Inferior parietal cortex (tissue), 1 donor: ENCODE results near the gene MXRA7.
A peak's percentile ranks its signal among the peaks of the same experiment; 100 is the strongest.

Experiments used
- DNase-seq: peaks from one replicate; pipeline ENCODE4 v3.0.0-alpha.2; 2016; ENCODE audit errors: extremely low spot score

Gene MXRA7

DNA sequence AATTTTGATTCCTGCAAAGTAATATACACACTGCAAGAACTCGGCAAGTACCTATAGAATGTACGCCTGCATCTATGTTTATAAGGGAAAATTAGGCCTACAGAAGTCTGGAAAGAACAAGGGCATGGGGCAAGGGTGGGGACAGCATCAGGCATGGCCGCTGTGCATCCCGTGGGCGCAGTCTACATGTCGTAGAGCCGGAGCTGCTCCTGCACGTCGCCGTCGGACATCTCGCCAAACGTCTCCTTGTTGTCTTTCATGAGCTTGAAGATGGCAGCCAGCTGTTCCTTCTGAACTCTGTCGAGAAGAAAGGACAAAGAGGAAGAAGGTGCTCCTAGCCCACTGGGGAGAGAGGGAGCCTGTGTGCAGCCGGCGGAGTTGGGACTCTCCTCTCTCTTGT is 33.4 kb downstream of the MXRA7 start:
- no peak for DNase-seq

DNA sequence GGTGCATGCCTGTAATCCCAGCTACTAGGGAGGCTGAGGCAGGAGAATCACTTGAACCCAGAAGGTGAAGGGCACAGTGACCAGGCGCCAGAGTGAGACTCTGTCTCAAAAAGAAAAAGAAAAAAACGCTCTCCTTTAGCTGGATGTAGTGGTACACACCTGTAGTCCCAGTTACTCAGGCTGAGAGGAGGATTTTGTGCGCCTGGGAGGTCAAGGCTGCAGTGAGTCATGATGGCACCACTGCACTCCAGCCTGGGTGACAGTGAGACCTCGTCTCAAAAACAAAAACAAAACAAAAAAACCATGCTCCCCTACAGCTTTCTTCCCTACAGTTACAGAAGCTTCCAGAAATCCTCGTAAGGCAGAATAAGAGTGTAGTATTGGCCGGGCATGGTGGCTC is 34.1 kb downstream of the MXRA7 start:
- no peak for DNase-seq

DNA sequence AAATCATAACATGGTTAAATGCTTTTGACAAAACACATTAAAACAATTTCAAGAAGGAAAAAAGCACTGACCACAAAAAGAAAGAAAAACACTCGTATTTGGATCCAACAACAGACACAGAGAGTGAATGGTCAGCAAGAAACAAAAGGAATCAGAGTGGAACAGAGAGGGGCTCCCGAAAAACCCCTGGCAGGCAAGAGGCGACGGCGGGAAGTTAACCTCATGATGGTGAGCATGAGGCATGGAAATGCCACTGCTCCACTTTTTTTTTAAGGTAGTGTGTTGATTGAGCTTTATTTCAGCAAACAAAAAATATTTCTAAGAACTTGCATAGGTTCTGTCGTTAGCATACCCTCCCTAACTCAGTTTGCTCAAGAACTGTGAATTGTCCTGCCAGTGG is 35.1 kb downstream of the MXRA7 start:
- no peak for DNase-seq

DNA sequence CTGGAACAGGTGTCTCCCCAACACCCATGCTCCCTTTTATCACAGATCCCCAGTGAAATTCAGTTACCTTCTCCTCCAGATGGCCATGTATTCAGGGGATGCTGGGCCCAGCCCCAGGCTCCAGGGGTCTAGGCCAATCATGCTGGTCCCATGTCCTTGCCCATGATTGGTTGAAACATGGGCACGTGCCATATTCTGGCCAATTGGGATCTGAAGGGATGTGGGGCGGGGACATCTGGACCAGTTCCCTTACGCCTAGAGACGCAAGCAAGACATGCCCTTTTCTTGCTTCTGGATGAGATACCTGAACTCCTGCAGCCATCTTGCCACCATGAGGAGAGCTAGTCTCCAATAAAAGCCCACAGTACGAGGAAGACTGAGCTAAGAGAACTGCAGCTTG is 36.2 kb downstream of the MXRA7 start:
- DNase-seq = no peak

DNA sequence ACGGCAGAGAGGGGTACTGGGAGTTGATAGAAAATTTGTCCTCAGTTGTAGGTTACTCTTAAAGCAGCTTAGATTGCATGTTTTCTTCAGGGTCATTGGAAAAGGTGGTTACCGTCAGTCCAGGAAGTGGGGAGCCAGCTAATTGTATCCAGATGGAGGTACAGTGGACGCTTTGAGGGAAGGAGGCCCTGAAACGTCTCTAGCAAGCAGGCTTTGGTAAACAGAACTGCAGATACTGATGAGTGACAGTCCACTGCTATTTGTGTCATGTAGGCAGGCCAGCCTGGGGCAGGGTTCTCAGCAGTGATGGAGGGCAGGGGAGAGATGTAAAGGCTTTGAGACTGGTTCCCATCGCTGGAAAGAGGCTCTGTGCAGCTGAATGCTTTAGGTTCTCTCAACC is 37.0 kb downstream of the MXRA7 start:
- DNase-seq = no peak

DNA sequence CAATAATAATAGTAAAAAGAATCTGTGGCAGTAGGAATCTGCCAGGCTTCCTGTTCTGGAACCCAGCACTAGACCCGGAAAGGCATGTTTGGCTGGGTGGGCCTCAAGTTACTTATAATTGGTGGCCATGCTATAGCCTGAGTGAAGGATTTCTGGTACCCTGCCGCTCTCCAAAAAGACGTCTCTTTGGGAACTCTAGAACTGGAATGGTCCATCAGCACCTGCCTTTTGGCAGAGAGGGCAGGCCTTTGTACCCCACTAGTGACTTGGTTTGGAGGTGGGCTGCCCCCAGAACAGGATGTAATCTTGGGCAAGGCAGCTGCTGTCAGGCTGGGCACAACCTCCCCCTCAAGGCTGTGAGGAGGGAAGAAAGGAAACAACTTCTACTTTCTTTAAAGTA is 37.9 kb downstream of the MXRA7 start:
- no peak for DNase-seq

DNA sequence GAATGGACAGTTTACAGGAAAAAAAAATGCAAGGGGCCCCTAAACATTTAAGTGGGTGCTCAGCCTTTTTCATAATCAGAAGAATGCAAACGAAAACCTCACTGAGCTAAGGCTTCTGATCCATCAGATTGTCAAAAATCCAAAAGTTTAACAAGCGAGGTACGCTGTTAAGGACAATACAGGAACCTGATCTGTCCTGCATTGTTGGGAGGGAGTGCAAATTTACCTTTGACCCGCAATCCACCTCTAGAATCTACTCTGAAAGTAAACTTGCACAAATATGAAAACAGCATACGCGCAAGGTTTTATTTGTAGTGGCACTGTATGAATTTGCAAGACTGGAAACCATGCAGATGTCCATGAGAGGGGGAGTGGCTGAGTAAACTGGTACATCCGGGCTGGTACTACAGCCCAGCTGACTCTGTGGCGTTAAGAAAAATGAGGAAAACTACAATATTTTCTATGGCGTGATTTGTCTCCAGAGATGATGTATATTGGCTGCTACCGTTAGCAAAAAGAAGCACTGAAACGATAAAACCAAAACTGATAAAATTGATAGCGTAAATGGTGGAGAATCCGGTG is 38.4 kb downstream of the MXRA7 start:
- DNase-seq = no peak

DNA sequence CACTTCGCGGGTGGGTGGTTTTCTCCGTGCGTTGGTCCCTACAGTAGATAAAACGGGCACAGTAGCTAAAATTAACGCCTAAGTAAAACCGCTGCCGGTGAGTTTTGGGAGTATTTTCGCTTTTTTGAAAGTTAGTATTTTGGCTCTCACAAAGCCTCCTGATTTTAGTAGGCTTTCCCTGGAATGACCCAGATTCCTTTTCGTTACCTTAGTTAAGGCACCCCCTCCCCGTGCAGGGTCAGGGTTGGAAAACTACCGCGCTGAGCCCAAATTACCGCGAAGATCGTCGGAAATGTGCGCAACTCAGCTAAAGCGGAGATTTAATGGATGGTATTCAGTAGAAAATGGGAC is 38.9 kb downstream of the MXRA7 start:
- no peak for DNase-seq

DNA sequence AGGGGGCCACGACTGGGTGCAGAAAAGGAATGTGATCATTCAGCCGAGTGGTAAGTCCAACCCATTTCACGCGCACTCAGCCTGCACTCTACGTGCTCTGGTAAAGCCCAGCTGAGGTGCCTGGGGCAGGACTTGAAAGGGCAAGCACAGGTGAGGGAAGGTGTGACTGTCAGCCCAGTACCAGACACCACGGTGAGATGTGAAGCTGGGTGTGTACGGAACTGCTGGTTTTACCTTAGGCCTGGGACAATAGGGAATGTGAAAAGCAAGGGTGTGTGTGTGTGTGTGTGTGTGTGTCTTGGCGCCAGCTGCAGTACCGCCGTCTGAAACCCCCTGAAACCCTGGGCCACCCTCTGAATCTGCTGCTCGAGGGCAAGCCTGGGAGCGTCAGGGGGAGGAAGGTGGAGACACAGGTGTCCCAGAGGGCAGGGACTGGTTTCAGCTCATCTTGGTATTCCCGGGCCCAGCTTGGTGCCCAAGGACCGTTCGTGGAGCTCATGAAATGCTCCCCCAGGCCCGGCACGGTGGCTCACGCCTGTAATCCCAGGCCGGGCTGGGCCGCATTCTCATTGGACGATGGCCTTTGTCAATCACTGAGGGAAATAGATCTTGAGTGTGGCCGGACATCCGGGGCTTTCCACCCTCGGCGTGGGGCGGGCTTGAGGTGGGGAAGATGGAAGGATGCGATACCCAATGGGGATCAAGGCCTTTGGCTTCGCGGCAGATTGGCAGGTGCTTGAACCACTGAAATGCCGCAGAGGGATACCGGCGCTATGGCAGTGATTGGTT is 39.4 kb downstream of the MXRA7 start:
- peak; percentile 100 for DNase-seq

DNA sequence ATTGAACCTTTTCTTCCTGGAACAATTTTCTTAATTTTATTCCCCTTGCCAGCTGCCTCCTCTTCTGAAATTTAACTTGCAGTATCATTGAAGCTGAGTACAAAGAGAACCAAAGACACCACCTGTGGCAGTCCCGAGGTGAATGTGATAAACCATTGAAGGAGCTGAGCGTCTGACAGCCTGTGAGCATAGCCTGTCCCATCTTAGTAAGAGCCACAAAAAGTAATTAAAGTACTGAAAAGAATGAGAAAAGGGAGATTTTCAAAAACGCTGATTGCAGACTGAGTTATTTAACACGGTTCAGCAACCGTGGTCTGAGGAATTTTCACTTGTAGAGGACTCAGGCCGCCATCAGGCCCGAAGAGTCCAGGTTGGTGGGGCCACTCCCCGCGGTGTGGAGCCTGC is 40.0 kb downstream of the MXRA7 start:
- DNase-seq = no peak

DNA sequence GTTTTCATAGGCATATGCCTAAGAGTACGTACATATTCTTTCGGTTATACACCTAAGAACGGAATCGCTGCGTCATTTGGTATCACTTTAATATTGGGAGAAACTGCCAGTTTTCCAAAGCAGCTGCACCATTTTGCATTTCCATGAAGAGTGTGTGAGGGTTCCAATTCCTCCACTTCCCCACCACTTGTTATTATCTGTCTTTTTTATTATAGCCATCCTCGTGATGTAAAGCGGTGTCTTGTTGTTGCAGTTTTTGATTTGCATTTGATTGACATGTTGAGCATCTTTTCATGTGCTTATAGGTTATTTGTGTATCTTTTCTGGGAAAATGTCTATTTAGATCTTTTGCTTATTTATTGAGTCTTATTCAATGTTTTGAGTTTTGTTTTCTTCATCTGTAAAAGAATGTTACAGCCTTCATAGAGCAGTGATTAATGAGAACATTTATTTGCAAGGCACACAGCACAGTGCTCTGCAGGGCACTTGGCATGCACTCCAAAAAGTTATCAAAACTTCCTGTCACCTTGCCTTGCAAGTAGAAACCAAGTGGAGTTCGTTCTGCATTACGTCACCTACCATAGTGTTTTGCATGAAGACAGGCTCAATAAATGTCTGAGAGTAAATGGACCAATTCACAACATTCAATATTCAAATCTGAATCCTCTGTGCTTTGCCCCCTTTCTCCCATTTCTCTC is 40.6 kb downstream of the MXRA7 start:
- no peak for DNase-seq

DNA sequence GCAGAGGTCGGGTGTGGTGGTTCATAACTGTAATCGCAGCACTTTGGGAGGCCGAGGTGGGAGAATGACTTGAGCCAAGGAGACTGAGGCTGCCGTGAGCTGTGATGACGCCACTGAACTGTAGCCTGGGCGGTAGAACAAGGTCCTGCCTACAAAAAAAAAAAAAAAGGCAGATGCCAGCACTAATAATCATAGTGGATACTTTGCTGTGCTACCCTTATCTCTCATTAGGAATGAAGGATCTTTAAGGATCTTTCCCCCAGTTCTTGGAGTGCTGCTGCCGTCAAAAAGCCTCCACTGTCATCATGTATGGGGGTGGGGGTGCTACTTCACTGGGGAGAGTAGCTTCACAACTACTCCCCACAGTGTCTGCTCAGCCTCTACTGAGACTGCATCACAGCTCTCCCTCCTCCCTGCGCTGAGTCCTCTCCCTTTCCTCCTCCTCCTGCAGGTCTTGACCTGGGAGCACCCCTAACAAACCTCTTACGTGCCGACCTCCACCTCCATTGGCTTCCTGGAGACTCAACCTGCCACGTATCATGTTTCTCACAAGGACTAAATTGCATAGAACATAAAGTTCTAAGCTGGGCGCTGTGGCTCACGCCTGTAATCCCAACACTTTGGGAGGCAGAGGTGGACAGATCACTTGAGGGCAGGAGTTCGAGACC is 42.8 kb downstream of the MXRA7 start:
- no peak for DNase-seq

DNA sequence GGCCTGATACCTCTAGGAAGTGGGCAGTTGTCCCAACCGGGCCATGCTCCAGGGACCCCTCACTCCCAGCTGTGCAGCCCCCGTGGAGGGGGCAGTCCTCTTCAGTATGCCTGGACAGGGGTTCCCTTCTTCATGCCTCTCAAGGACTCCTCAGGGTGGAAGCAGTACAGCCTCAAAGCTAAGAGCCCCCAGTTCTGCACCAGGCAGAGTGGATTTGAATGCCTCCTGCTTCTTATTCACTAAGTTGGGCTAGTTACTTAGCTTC is 43.3 kb downstream of the MXRA7 start:
- DNase-seq = no peak

DNA sequence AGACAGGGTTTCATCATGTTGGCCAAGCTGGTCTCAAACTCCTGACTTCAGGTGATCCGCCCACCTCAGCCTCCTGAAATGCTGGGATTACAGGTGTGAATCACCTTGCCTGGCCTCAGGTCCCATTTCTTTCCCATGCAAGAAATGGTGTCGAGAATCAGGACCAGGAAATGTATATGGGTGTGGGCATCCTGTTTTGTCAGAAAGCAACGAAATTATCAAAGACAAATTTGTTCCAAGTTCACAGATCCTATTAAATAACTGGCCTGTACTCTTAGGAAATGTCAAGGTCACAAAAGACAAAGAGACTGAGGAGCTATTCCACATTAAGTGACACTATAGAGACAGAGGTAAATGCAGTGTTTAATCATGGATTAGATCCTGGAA is 50.1 kb downstream of the MXRA7 start:
- no peak for DNase-seq

DNA sequence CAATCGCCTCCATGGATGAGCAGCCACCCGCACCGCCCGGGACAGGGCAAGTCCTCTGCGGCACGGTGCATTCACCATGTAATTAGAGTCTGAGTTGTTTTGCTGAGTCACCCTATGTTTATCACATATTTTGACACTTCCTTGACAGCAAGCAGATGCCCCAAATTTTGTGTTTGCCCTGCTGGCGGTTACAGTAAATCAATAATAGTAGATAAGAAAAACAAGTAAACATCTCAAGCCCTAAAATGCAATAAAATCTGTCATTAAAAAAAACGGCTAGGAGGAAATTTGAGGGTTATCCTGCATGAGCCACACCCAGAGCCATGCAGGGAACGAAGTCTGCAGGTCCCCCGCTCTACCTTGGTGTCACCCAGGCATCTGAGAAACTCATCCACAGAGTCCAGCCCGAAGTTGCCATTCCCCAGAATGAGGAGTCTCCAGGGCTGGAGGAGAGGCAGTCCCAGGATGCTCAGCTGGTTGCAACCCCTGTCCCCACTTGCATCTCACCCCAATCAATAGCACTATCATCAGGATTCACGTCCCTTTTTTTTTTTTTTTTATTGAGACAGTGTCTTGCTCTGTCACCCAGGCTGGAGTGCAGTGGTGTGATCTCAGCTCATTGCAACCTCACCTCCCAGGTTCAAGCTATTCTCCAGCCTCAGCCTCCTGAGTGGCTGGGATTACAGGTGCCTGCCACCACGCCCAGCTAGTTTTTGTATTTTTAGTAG is 50.7 kb downstream of the MXRA7 start:
- no peak for DNase-seq

DNA sequence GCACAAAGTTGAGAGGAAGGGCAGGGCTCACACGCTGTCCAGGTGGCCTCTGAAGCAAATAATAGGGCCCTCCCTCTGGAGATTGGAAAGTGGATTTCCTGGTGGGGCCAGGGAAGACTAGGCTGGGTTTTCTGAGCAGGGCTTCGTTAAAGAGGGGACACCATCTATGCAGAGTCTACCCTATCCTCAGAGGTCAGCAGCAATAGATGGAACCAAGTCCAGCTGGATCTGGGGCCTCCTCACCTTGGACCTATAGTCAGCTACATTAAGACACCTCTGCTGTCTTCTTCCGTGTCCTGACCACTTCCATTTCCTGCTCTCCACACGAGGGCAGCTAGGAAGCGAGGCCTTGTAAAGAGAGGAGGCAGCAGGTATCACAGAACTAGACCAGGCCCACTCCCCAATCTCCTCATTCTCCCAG is 52.5 kb downstream of the MXRA7 start:
- DNase-seq = no peak

DNA sequence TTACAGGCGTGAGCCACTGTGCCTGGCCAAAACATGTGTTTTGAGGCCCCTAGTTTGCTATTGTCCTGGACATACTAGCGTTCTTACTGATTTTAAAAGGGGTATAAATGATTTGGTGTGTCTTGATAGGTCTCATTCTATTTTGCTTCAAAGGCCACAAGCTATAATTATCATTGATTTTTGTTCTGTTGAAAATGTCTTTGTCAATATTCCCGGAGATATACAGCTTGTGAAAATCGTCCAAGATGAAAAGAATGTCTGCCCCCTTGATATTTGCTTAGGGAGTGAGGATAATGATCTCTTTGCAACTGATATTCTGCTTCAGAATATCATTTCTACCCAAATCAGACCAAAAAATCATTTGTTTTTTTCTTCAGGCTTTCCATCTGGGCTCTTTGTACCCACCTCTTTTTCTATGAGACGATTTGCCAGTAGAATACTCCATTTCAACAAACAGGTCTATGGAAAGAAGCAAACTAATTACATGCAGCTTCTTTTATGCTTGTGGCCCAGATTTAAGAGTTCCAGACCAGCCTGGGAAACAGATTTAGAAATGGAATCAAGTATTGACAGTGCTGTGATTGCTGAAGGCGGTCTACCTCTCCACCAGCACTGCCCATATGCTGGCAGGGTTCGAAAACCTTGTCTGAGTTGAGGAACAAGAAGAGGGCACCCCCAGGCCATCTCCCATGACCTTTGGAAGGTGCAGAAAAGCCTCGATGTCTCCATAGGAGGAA is 53.1 kb downstream of the MXRA7 start:
- no peak for DNase-seq

DNA sequence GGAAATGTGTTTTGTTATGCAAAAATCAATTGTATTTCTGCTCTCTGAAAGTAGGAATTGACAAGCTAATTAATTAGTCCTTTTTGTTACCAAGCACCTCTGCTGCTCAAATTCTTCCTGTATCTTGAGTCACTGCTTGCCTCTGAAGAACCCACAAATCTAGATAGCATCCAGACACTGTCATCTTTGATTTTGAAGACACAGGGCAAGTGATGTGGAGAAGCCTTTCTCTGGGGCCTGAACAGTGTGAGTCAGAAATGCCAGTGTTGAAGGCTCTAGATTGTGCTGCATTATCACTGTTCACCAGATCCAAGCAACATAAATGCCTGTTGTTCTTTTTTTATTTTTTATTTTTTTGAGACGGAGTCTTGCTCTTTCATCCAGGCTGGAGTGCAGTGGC is 56.4 kb downstream of the MXRA7 start:
- no peak for DNase-seq

DNA sequence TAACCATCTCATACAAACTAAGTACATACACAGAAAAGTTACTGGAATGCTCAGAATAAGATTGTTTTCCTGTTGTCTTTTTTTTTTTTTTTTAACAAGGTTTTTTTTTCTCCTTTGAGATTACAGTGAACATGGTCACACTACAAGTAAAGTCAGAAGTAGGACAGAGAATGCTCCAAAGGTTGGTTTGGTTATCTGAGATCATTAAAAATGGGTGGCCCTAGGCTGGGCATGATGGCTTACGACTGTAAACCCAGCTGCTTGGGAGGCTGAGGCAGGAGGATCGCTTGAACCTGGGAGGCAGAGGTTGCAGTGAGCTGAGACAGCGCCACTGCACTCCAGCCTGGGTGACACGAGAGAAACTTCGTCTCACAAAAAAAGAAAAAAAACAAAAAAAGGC is 60.3 kb downstream of the MXRA7 start:
- no peak for DNase-seq

DNA sequence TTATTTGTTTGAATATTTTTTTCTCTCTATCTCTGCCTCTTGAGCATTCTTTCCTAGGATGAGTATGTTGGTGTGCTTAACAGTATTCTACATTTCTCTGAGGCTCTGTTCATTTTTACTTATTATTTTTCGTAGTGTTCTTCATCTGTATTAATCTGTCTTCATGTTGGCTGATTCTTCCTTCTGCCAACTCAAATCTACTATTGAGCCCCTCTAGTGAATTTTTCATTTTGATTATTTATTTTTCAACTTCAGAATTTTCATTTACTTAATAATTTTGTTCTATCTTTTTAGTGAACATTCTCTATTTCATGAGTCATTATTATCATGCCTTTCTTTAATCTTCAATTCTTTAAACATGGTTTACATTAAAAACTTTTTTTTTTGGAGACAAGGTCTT is 64.1 kb downstream of the MXRA7 start:
- no peak for DNase-seq

DNA sequence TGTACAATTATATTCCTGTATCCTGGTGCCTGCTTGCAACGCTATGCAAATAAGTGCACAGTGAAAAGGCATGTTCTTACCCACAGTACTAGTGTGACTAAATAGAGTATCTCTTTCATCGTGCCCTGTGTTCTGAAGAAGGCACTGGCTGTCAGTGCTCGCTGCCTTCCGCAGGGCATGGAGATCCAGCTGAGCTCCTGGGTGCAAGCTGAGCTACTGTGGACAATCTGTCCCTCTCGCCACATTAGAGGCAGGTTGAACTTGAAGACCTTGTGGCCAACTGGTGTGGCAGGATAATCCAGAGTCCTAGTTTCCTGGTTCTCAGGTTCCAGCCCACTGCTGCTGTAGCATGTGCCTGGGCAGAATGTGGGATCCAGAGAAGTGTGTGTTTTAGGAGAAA is 65.3 kb downstream of the MXRA7 start:
- DNase-seq = no peak

DNA sequence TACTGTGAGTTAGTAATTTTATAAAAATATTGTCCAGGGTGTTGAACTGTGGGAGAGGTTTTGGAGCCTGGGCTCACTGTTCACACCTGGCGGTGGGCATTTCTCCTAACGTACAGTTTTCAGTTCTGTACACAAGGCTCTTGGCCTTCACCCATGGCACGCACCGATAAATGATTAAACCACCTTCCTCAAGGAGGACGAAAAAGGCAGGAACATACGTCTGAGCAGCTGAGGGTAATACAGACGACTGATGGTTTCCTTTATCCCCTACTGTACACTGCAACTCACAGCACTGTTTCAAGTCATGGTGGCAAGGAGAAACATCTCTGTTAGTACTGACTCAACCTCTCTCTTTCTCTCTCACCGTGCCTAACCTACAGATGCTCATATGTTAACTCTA is 65.8 kb downstream of the MXRA7 start:
- no peak for DNase-seq
